Raji (cell line): ENCODE data around the gene RSU1.

ENCODE experiments used
- POLR2A ChIP-seq: IDR thresholded peaks from 2 replicates; pipeline ENCODE4 v1.6.1; 2011; ENCODE audit warnings: low read depth, low read length, control low read depth; ENCODE audit not compliant: insufficient read depth

The RSU1 gene

GRCh38 chr10:16817125-16818019 lies at the start of gene RSU1:
RSU1 (minus strand) TSS chr10:16817424; CDS start chr10:16817081, 343 bp downstream.
- peak; percentile 87 for TF ChIP-seq POLR2A

- TF ChIP-seq POLR2A = no peak
Observed at GRCh38 chr10:16866541-16867275, 49.5 kb upstream of the RSU1 start.

GRCh38 chr10:16865766-16866165 lies 48.5 kb upstream of the RSU1 start:
- no peak for TF ChIP-seq POLR2A

GRCh38 chr10:16863766-16864165 lies 46.5 kb upstream of the RSU1 start:
- TF ChIP-seq POLR2A = no peak

GRCh38 chr10:16857419-16857818 lies 40.2 kb upstream of the RSU1 start:
- no peak for TF ChIP-seq POLR2A

- no peak for TF ChIP-seq POLR2A
Observed at GRCh38 chr10:16856567-16856966, 39.3 kb upstream of the RSU1 start.

GRCh38 chr10:16856092-16856491 lies 38.9 kb upstream of the RSU1 start:
- no peak for TF ChIP-seq POLR2A

GRCh38 chr10:16854623-16855022 lies 37.4 kb upstream of the RSU1 start:
- TF ChIP-seq POLR2A = no peak

- TF ChIP-seq POLR2A = no peak
Observed at GRCh38 chr10:16853809-16854208, 36.6 kb upstream of the RSU1 start.

- no peak for TF ChIP-seq POLR2A
Observed at GRCh38 chr10:16853201-16853600, 36.0 kb upstream of the RSU1 start.

- no peak for TF ChIP-seq POLR2A
Observed at GRCh38 chr10:16852624-16853023, 35.4 kb upstream of the RSU1 start.

GRCh38 chr10:16848562-16849154 lies 31.4 kb upstream of the RSU1 start:
- no peak for TF ChIP-seq POLR2A

GRCh38 chr10:16847644-16848043 lies 30.4 kb upstream of the RSU1 start:
- TF ChIP-seq POLR2A = no peak

- no peak for TF ChIP-seq POLR2A
Observed at GRCh38 chr10:16845248-16845647, 28.0 kb upstream of the RSU1 start.

- TF ChIP-seq POLR2A = no peak
Observed at GRCh38 chr10:16843252-16843870, 26.1 kb upstream of the RSU1 start.
